Measurements from ENCODE around the gene CMIP. TPM values are rescaled to one million over a fixed set of nuclear protein-coding genes. Genes with fewer than 3 reads are reported as not detected.

Gene CMIP
- total RNA-seq, 6 experiments from 2014 or later = 12.2 to 23.0 (median 16.5) TPM

DNA sequence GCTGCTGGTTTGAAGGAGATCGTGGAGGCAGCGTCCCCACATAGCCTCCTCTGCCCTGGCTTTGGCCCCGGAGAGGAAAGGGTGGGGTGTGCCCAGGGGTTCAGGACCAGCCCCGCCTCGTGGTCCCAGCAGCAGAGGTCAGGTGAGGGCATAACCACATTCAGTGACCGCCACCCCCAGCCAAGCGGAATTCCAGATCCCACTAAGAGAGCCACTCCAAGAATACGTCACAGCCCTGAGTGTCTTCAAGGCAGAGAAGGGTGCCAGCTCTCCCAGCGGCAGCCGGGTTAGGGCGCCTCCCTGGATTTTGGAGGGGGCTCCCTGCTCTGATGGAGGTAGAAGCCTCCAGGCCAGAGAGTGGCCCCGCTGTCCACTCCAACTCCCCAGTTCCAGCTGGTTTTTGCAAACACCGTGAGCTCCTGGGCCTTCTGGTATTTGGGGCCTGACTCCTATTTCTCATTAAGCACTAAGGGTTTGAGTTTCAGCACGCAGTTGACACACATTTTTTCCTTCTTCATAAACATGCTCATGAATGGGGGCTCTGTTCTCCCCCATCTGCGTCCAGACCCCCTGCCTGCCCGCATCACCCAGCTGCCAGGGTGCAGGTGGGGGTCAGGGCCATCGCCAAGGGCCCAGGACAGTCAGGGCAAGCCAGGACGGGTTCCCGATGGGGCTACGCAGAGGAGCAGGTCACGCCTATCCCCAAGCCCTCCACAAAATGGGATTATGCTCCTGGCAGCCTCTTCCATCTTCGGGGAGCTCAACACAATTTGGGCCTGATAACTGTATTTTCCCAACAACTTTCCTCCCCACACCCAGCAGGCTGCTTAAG, 236.1 kb downstream of the CMIP start:
- no peaks in the 10 kb centered on the region for H3K4me1 ChIP-seq
- peaks cover 0 to 12% (median 0%) of the 10 kb centered on the region in 4 donors for H3K36me3 ChIP-seq
- H3K27me3 ChIP-seq = no peaks in the 10 kb centered on the region
- H3K9me3 ChIP-seq = no peaks in the 10 kb centered on the region
- 87% methylated on average over 3 of the region's 22 CpGs for WGBS (ENCODE audit: insufficient coverage, low coverage, low lambda C conversion rate, missing lambda C conversion rate)
- ATAC-seq (no peak), DNase-seq (no peak)
- intact Hi-C loops (cut with DNase I) = no loop called here
- TF ChIP-seq, protein P1, sequence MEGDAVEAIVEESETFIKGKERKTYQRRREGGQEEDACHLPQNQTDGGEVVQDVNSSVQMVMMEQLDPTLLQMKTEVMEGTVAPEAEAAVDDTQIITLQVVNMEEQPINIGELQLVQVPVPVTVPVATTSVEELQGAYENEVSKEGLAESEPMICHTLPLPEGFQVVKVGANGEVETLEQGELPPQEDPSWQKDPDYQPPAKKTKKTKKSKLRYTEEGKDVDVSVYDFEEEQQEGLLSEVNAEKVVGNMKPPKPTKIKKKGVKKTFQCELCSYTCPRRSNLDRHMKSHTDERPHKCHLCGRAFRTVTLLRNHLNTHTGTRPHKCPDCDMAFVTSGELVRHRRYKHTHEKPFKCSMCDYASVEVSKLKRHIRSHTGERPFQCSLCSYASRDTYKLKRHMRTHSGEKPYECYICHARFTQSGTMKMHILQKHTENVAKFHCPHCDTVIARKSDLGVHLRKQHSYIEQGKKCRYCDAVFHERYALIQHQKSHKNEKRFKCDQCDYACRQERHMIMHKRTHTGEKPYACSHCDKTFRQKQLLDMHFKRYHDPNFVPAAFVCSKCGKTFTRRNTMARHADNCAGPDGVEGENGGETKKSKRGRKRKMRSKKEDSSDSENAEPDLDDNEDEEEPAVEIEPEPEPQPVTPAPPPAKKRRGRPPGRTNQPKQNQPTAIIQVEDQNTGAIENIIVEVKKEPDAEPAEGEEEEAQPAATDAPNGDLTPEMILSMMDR (IDR thresholded peaks at IDR 0.05) = no peak
- TF ChIP-seq POLR2A (IDR thresholded peaks at IDR 0.05) = no peak
- no peak overlapping the region for H3K27ac ChIP-seq
- no peak overlapping the region for H3K4me3 ChIP-seq

DNA sequence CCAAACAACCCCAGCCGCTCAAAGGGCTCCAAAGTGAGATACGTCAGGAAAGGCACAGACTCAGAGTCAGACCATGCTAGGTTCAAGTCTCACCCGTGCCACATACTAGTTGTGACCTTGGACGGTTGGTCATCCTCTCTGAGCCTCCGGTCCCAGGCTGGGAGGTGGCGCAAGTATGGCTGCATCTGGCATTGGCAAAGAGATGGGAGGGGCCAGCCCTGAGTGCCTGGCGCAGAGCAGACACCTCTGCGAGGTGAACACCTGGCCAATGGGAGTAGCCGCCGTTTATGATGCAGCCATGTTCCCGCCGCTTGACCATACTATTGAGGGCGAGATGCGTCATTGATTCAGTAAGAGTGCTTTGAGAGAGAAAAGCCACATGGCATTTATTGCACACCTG, 236.7 kb downstream of the CMIP start:
- Histone ChIP-seq H3K4me1 (no peaks in the 10 kb centered on the region), H3K9me3 (no peaks in the 10 kb centered on the region), H3K36me3 (peaks cover 0 to 12% (median 0%) of the 10 kb centered on the region in 4 donors), H3K27me3 (no peaks in the 10 kb centered on the region), H3K27ac (no peak overlapping the region), H3K4me3 (no peak overlapping the region)
- no peak for ATAC-seq
- DNase-seq = no peak
- TF ChIP-seq, protein P1 (IDR thresholded peaks at IDR 0.05) = no peak
- TF ChIP-seq POLR2A (IDR thresholded peaks at IDR 0.05) = no peak
- 90% methylated on average over 4 of the region's 14 CpGs for WGBS (ENCODE audit: insufficient coverage, low coverage, low lambda C conversion rate, missing lambda C conversion rate)
- intact Hi-C loops (cut with DNase I) = no loop called here

DNA sequence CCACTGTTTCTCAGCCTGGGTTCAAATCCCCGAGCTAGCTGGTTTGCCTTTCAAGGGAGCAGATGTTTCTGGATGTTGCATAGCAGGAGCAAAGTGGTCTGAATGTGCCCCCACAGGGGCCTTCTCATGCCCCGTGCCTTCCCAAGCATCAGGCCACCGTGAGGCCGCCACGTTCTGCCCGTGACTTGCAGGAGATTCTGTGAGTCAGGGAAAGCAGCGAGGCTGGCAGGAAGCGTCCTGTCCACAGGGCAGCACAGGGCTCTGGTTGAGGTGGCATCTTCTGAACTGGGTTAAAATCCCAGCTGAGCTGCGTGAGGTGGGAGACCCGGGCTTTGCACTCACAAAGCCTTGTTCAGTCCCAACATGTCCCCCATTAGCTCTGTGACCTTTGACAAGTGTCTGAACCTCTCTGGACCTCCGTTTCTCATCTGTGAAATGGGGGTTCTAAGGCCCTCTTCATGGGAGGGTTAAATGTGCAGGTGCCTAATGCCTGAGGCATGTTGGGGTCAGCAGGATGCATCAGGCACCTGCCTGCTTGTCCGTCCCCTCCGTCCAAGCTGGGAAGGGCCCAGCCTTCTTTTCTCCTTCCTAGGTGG, 239.7 kb downstream of the CMIP start:
- Histone ChIP-seq H3K27ac (no peak overlapping the region), H3K27me3 (no peaks in the 10 kb centered on the region), H3K9me3 (no peaks in the 10 kb centered on the region), H3K36me3 (no peaks in the 10 kb centered on the region), H3K4me1 (no peaks in the 10 kb centered on the region), H3K4me3 (no peak overlapping the region)
- TF ChIP-seq POLR2A (IDR thresholded peaks at IDR 0.05) = no peak
- TF ChIP-seq, protein P1 (IDR thresholded peaks at IDR 0.05) = no peak
- intact Hi-C loops (cut with DNase I) = no loop called here
- WGBS (ENCODE audit: insufficient coverage, low coverage, low lambda C conversion rate, missing lambda C conversion rate) = 93% methylated on average over 3 of the region's 13 CpGs
- DNase-seq (no peak), ATAC-seq (no peak)

DNA sequence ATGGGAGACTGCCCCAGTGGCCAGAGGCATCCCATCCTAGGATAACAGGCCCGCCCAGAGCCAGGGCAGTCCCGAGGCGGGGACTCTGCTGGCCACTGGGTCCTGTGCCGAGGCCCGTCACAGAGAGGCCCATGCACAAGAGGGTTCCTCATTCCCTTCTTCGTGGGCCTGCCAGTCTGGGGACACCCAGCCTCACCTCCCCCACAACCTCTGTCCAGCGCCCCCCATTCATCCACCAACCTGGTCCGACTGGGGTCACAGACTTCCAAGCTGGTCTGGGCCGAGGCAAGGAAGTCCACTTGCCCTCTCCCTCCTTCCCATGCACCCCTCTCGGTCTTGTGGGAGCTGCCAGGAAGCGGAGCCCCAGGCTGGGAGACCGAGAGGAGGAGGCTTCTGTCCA, 240.3 kb downstream of the CMIP start:
- intact Hi-C loops (cut with DNase I) = no loop called here
- no peaks in the 10 kb centered on the region for H3K9me3 ChIP-seq
- peak in 2 of 4 donors; percentile 5 to 21 for ATAC-seq
- TF ChIP-seq, protein P1 (IDR thresholded peaks at IDR 0.05) = no peak
- no peak for TF ChIP-seq POLR2A (IDR thresholded peaks at IDR 0.05)
- no peaks in the 10 kb centered on the region for H3K27me3 ChIP-seq
- no peaks in the 10 kb centered on the region for H3K36me3 ChIP-seq
- no peak overlapping the region for H3K27ac ChIP-seq
- WGBS (ENCODE audit: insufficient coverage, low coverage, low lambda C conversion rate, missing lambda C conversion rate) = 90% methylated on average over 3 of the region's 12 CpGs
- no peak overlapping the region for H3K4me3 ChIP-seq
- DNase-seq = no peak
- no peaks in the 10 kb centered on the region for H3K4me1 ChIP-seq

Measured in right lobe of liver (tissue), 6 donors.